Keratinocyte (primary cell): ENCODE measurements around the gene JPH2. TPM values are rescaled to one million over a fixed set of nuclear protein-coding genes. Genes with fewer than 3 reads are reported as not detected.

ENCODE experiments used
- DNase-seq: peaks from one replicate; pipeline ENCODE4 v3.0.0-alpha.2; 2011; ENCODE audit warnings: low read depth, missing footprints, low spot score
- FAIRE-seq: peaks from 2 replicates; lab custom pipeline; 2011; peaks lifted over from hg19 to GRCh38; lab: Jason Lieb, UNC
- H2AFZ ChIP-seq: 2 replicates; pipeline ENCODE4 v1.6.0; 2012; ENCODE audit warnings: low read length, control low read depth, inconsistent platforms; ENCODE audit not compliant: control insufficient read depth
- H3K27ac ChIP-seq: 2 replicates; pipeline ENCODE4 v1.5.1; 2011; ENCODE audit warnings: low read length; ENCODE audit not compliant: control insufficient read depth, insufficient read depth
- H3K27me3 ChIP-seq: 3 replicates; pipeline ENCODE4 v1.6.0; 2011; ENCODE audit warnings: low read length; ENCODE audit not compliant: control insufficient read depth, insufficient read depth; ENCODE audit errors: extremely low read depth
- H3K36me3 ChIP-seq, 2 experiments: 2 replicates in 1 of 2; 3 replicates in 1 of 2; pipeline ENCODE4 v1.5.1; 2011; ENCODE audit warnings: low read length in 2 of 2, mild to moderate bottlenecking in 1 of 2; ENCODE audit not compliant: control insufficient read depth in 2 of 2, insufficient read depth in 2 of 2; ENCODE audit errors: extremely low read depth in 1 of 2
- H3K4me1 ChIP-seq: 3 replicates; pipeline ENCODE4 v1.5.1; 2011; ENCODE audit warnings: low read length; ENCODE audit not compliant: control insufficient read depth, insufficient read depth; ENCODE audit errors: extremely low read depth
- H3K4me2 ChIP-seq: 3 replicates; pipeline ENCODE4 v1.6.0; 2011; ENCODE audit warnings: low read depth, low read length; ENCODE audit not compliant: control insufficient read depth, insufficient read depth; ENCODE audit errors: extremely low read depth
- H3K4me3 ChIP-seq, 3 experiments: fragments of 200-600 bp in 1 of 3; sonication (generic) in 1 of 3; 2 replicates in 2 of 3; 3 replicates in 1 of 3; pipeline ENCODE4 v1.5.1; 2011 to 2016; ENCODE audit warnings: low read length in 3 of 3, mild to moderate bottlenecking in 3 of 3, control low read depth in 2 of 3, inconsistent platforms in 1 of 3, low read depth in 1 of 3, mixed read lengths in 1 of 3, mixed run types in 1 of 3, moderate library complexity in 1 of 3; ENCODE audit not compliant: control insufficient read depth in 2 of 3, insufficient read depth in 2 of 3; ENCODE audit errors: extremely low read depth in 1 of 3
- H3K79me2 ChIP-seq: 2 replicates; pipeline ENCODE4 v1.6.0; 2012; ENCODE audit warnings: low read length; ENCODE audit not compliant: control insufficient read depth, insufficient read depth
- H3K9ac ChIP-seq: 3 replicates; pipeline ENCODE4 v1.6.0; 2011; ENCODE audit warnings: low read length; ENCODE audit not compliant: control insufficient read depth, insufficient read depth; ENCODE audit errors: extremely low read depth
- H3K9me1 ChIP-seq: 3 replicates; pipeline ENCODE4 v1.6.0; 2011; ENCODE audit warnings: low read length; ENCODE audit not compliant: control insufficient read depth, insufficient read depth; ENCODE audit errors: extremely low read depth
- H3K9me3 ChIP-seq: 2 replicates; pipeline ENCODE4 v1.5.1; 2012; ENCODE audit warnings: low read depth, low read length; ENCODE audit not compliant: control insufficient read depth
- H4K20me1 ChIP-seq: 3 replicates; pipeline ENCODE4 v1.6.0; 2011; ENCODE audit warnings: low read length; ENCODE audit not compliant: control insufficient read depth, insufficient read depth; ENCODE audit errors: extremely low read depth
- CTCF ChIP-seq, 3 experiments: IDR thresholded peaks in 1 of 3; conservative IDR thresholded peaks in 1 of 3; optimal IDR thresholded peaks in 1 of 3; 2 replicates in 2 of 3; 3 replicates in 1 of 3; pipeline versions ENCODE3 to v1.5.1; 2011; ENCODE audit warnings: low read length in 3 of 3, mild to moderate bottlenecking in 3 of 3, moderate library complexity in 2 of 3, control low read depth in 1 of 3, inconsistent platforms in 1 of 3; ENCODE audit not compliant: insufficient read depth in 2 of 3; ENCODE audit errors: extremely low read depth in 1 of 3
- EZH2 ChIP-seq: IDR thresholded peaks from one replicate; pipeline ENCODE4 v1.6.1; 2012; ENCODE audit warnings: inconsistent platforms, mild to moderate bottlenecking, low read length, moderate library complexity
- dilution Hi-C: fragments of 300-500 bp; cut with MboI; formaldehyde crosslinking; loops from one replicate; pipeline ENCODE4 v1.7.0; 2020; ENCODE audit warnings: low sequenced_read_pairs; ENCODE audit not compliant: extremely low pct_ligation_motif_present
- polyA plus RNA-seq, 5 experiments: library from polyadenylated mRNA; depleted of rRNA in 3 of 5; stranded (reverse) in 3 of 5; stranded (forward) in 1 of 5; unstranded in 1 of 5; fragments of >200 nt; gene quantifications; 1 replicate in 1 of 5; 2 replicates in 3 of 5; 3 replicates in 1 of 5; pipeline versions ENCODE4 v1.2.1 to v1.2.3, GENCODE V29; 2011 to 2012; ENCODE audit warnings: missing spikeins in 2 of 5, low read depth in 1 of 5, low replicate concordance in 1 of 5

The JPH2 gene
- polyA plus RNA-seq, 1 donor (not counting 4 experiments of a cell fraction or from before 2014, with no cell fraction given) = 2.5 TPM

DNA sequence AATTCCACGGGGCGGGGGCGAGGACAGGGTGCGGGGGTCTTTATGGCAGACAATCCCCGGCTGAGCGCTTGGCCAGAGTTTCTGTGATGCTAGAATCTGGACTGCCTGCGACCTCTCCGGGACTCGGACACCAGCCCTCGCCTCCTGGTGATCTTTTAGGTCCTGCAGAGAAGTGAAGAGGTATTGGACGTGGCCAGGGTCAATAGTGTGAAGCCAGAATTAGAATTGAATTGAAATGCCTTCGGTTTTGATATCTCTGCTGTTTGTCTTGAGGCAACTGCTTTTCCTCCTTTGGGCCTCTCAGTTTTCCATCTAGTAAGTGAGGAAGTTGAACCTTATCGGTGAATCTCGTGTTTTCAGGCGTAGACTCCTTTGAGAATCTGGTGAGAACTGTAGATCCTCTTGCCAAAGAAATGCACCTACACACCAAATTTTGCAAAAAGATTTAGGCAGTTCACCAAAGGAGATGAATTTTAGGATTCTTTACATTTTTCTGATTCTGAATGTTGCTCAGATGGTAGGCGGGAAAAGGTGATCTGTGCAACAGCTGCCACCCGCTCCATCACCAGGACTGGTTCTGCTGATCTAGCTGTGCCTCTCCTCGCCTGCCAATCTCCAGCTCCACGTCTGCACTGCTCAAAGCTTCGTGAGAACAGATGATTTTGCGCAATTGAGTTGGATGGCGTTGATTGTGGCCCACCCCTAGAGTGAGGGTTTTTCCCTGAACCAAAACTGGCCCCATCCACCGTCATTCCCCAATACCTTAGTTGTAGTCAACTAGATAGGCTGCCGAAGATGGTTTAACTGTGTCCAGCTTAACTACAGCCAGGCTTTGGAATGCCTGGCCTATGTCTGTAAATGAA lies 24.4 kb upstream of the JPH2 start:
- peak overlapping the region; percentile 57 to 89 (median 69) for H3K4me3 ChIP-seq
- peak overlapping the region; percentile 95 for H3K27ac ChIP-seq
- peaks cover 37% of the 10 kb centered on the region for H3K79me2 ChIP-seq
- H3K9me1 ChIP-seq = no peaks in the 10 kb centered on the region
- no peaks in the 10 kb centered on the region for H3K27me3 ChIP-seq
- no peaks in the 10 kb centered on the region for H3K9me3 ChIP-seq
- TF ChIP-seq CTCF (optimal IDR thresholded peaks at IDR 0.05 in 1 of 3, IDR thresholded peaks at IDR 0.05 in 1 of 3, conservative IDR thresholded peaks at IDR 0.05 in 1 of 3; ENCODE audit: extremely low read depth in 1 of 3, insufficient read depth in 2 of 3, low read length in 3 of 3) (no peak), EZH2 (no peak)
- H3K4me1 ChIP-seq = peaks cover 23% of the 10 kb centered on the region
- peak overlapping the region; percentile 82 for H3K4me2 ChIP-seq
- H3K36me3 ChIP-seq = peaks cover 0 to under 1% of the 10 kb centered on the region in 2 experiments
- peak overlapping the region; percentile 0 for H2AFZ ChIP-seq
- no peak for DNase-seq
- FAIRE-seq = peak; percentile 5
- peak overlapping the region; percentile 88 for H3K9ac ChIP-seq
- peaks cover 2% of the 10 kb centered on the region for H4K20me1 ChIP-seq
- dilution Hi-C loops = loop anchor here (10.0 kb wide), 1 partner anchor 173 kb away; no protein-coding TSS in a partner anchor

GRCh38 chr20:44210406-44211176 lies 23.6 kb upstream of the JPH2 start, which contains the start of gene OSER1:
TSS of gene OSER1 (minus strand) at chr20:44210771. CDS start at chr20:44206957, 3,814 bp downstream.
- H3K79me2 ChIP-seq = peaks cover 42% of the 10 kb centered on the region
- FAIRE-seq = peak; percentile 52
- dilution Hi-C loops = loop anchor here (10.0 kb wide), 1 partner anchor 174 kb away; no protein-coding TSS in a partner anchor

More at GRCh38 chr20:44210406-44211176, 23.6 kb upstream of the JPH2 start, which contains the start of gene OSER1:
- Histone ChIP-seq H3K9me3 (no peaks in the 10 kb centered on the region), H4K20me1 (peaks cover 2% of the 10 kb centered on the region), H3K9ac (peak within 1 kb of the TSS; percentile 97), H3K27me3 (no peaks in the 10 kb centered on the region), H3K27ac (peak within 1 kb of the TSS; percentile 97), H3K4me3 (peak within 1 kb of the TSS; percentile 82 to 96 (median 82)), H3K4me1 (peaks cover 26% of the 10 kb centered on the region), H2AFZ (peak within 1 kb of the TSS; percentile 13), H3K36me3 (peaks cover 0 to 2% of the 10 kb centered on the region in 2 experiments), H3K9me1 (no peaks in the 10 kb centered on the region), H3K4me2 (peak within 1 kb of the TSS; percentile 85)
- peak; percentile 91 for DNase-seq
- no peak for TF ChIP-seq CTCF (optimal IDR thresholded peaks at IDR 0.05 in 1 of 3, IDR thresholded peaks at IDR 0.05 in 1 of 3, conservative IDR thresholded peaks at IDR 0.05 in 1 of 3; ENCODE audit: extremely low read depth in 1 of 3, insufficient read depth in 2 of 3, low read length in 3 of 3)
- TF ChIP-seq EZH2 = no peak
